HG03135 (cell line): ENCODE measurements around the gene CACNA1F.

Experiments
- ATAC-seq: cut with Tn5 transposase; IDR thresholded peaks from one replicate; pipeline ENCODE4 v1.9.1; 2021; ENCODE audit warnings: mild to moderate bottlenecking, moderate library complexity; ENCODE audit not compliant: unreplicated experiment

The CACNA1F gene

DNA sequence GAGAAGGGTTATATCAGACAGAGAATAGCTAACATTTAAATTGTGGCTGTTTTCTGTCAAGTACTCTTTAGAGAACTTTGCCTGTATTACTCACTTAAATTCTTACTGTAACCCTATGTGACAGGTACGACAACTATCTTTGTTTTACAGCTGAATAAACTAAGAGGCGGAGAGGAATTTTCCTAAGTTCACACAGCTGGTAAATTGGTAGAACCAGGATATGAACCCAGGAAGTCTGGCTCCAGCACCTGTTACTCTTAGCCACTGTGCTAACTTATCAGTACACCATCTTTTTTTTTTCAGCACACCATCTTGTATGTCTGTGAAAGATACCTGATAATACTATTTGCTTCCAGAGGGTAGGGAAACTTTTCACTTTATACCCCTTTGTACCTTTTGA is 31.1 kb downstream of the CACNA1F start:
- no peak for ATAC-seq

DNA sequence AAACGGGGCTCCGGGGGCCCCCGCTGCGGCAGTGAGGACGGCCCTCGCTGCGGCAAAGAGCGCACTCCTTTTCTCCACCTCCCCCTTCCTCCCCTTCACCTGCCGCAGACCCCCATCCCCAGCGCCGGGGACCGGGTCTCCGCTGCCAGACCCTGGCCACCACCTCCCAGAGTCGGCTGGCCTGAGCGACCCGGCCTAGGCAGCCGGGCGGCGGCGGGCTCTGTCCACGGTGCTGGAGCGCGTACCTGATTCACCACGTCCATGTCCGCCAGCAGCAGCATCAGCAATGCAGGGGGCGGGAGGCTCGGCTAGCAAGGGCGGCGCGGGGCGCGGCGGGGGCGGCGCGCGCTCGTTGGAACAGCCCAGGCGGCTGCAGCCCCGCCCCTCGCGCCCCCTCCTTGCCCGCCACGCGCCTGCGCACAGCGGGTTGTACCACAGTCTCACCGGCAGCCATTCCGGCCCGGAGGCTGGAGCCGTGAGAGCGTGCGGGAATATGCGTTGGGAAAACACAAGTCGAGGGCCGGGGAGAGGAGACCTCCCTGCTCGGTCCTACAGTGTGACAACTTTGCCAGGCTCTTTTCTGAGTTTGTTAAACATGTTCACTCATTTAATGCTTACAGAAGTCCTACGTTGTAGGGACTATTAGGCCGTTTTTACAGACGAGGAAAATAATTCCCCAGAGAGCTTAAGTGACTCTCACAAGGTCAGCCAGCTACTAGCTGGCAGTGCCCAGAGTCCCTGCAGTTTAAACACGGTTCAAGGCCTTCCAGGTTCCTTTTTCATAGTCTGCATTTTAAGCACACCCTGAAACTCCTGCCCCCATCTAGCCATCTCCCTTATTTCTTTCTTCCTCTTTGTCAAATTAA is 33.0 kb downstream of the CACNA1F start, which contains the start of gene SYP:
SYP (minus strand) TSS at position 288 of the 866 bp plus-strand sequence; CDS start at position 281, 7 bp downstream.
- ATAC-seq, result peak; percentile 97

DNA sequence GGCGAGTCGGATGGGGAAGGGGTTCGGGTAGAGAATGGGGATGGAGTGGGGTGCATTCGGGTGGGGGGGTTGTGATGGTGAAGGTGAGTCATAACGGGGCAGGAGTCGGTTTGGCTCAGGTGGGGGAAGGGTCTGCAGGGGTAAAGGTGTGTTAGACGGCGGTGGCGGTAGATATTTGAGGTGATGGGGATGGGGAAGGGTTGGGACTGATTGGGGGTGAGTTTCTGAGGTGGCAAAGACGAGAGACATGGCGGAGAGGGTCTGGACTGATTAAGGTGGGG is 33.9 kb downstream of the CACNA1F start:
- no peak for ATAC-seq

DNA sequence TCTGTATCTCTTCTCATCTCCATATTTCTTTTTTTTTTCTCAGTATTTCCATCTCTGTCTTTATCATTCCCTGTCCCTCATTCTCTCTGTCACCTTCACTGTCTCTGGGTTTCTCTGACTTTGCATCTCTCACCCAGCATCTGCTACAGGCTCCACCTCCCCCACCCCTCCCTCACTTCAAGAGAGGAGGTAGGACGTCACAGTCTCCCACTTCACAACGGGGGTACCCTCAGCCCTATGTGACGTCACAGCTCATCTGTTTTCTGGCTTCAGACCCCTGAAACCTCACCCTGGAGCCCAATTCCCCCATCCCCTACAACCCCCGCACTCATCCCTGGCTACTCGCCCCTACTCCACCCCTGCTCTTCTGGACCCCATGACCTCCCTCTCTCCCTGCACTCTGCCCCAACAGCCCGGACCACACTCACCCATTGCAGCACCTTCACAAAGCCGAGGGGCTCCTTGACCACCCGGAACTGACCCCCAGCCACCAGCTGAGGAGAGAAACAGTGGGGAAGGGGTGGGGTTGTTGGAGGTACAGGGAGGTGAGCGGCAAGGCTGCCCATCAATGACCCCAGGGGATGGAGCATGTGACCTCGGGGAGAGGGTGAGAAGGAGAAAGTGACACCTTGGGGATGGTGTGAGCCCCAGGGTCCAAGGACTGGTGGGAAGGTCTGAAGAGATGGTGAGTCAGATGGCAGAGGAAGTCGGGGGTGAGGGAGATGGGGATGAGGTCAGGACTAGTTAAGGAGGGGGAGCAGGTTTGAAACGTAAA is 34.4 kb downstream of the CACNA1F start:
- no peak for ATAC-seq

DNA sequence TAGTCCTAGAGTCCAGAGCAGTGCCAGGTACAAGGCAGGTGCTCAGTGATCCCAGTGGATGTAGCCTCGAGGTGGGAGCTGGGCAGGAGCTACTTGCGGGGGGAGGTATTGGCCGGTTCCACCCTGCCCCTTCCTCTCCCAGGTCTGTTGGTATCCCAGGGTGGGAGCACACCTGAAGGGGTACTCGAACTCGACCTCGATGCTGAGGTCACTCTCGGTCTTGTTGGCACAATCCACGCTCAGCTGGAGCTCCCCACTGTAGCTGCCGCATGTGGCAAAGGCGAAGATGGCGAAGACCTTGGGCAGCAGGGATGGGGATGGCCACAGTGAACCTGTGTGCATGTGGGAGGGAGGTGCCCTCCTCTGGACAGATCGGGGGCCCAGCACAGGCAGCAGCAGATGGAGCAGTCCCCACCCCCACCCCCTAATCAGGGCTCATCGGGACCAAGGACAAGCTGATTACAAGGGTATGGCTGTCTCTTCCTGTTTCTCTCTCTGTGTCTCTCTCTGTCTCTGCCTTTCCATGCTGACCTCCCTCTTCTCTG is 35.5 kb downstream of the CACNA1F start:
- ATAC-seq, result no peak

DNA sequence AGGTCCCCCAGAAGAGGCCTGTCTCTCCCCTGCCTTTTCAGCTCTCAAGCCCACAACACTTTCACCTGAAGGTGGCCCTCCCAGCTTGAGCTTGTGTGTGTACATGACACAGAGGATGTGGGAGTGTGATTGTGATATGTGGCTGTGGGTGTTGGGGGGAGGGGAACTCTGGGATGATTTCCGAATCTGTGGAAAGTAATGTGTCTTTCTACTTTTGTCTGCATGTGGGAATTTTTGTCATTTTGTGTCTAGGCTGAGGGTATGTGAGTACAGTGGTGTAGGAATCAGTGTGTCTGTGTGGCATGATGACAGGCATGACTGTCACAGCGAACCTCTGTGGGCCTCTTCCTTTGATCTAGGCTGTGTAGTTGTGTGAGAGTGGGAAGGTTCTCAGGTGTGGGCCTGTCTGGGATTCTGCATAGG is 39.6 kb downstream of the CACNA1F start:
- ATAC-seq, result no peak

DNA sequence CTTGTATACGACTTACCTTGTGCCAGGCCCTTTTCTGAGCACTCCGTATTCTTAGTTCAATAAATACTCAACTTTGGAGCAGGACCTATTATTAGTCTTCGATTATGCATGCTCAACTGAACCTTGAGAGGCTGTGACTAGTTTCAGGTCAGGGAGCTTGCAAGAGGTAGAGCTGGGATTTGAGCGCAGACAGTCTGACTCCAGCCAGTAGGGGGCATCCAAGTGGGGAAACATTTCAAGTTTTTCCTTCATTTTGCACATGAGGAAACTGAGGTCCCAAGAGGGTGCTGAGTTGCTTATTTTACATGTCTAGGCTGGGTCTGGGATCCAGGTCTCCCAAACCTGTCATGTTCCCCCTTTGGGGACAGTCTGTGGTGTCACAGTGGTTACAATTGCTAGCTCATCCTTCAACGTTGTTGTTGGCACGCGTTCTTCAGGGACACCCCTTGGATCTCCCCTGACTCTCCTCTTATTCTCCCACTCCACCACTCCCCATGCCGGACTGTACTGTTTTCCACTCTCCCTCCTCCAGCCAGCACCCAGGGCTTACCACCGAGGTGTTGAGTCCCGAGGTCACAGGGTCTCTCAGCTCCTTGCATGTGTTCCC is 40.3 kb downstream of the CACNA1F start:
- no peak for ATAC-seq

DNA sequence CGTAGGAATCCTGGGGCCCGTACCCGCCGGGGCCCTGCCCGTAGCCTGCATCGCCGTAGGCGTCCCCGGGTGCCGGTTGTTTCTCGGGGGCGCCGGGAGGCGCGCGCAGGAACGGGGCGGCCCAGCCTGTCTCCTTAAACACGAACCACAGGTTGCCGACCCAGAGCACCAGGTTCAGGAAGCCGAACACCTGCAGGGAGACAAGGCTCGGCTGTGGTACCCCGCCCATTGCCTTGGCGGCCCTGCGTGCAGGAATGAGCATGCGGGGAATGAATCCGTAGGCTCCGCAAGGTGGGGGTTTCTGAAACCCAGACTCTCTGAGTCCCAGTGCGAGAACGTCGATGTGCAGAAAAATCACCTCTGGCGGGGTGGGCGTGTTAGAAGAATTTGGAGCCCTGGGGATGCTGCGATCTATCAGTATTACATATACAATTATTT is 41.5 kb downstream of the CACNA1F start:
- peak; percentile 12 for ATAC-seq

DNA sequence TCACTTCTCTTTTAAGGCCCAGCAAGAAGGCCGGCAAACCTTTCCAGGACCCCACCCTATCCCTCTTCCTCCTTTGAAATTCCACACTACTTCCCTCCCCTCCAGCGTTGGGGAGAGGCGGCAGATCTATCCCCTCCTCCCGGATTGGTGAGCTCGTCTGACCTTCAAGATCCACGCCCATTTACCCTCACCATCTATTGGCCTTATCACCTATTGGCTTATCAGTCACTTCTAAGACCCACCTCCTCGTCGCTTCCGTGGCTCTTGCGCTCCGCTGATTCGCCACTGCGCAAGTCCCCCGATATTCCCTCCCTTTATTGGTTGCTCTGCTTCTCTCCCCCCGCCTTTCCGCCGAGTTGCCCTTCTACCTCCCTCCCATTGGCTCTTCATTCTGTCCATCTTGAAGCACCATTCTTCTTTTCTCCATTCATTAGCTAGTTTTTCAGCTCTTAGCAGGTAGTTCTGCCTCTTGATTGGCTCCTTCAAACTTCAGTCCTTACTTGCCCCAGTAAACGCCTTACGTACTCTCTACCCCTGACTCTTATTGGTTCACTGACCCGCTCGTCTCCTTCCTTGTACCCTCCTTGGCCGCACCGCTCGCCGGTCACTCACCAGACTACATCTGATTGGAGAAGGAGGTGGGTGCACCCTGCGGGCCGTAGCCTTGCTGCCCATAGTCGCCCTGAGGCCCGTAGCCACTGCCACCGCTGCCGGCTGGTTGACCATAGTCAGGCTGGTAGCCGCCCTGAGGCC is 42.1 kb downstream of the CACNA1F start:
- ATAC-seq, result peak; percentile 92

DNA sequence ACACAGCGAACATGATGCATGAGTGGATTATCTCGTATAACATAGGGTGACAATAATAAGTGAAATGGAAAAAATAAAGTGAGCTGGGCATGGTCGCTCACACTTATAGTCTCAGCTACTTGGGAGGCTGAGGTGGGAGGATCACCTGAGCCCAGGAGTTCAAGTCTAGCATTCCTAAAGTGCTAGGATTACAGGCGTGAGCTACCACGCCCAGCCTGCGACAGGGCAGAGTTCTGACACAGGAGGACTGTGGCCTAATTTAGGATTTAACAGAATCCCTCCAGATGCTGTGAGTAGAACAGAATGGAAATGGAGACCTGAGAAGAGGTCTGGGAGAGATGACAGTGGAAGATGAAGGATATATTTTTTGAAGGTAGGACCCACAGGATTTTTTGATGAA is 43.5 kb downstream of the CACNA1F start:
- no peak for ATAC-seq

DNA sequence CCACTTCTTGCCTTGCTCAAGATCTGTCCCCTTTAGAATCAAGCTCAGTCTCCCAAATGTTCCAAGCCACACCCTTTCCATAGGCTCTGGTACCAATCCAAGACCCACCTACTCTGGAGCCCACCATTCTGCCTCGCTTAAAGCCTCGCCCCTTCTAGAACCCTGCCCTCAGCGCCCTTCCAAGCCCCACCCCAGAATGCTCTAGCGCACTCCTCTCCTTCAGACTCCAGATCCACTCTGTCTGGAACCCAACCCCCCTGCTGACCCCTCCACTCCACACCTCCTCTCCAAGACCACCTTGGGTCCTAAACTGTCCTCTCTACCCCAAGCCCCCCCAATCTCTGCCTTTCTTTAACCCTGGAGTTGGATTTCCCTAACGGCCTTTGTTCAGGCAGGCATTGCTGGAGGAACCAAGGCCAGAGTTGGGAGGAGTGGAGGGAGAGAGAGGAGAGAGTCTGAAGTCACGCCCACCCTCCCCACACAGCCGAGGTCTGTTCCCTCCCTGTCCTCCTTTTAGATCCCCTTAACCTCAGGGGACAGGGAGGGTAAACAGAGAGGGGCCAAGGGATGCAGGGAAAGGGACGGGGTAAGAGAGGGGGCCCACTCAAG is 44.6 kb downstream of the CACNA1F start:
- no peak for ATAC-seq

DNA sequence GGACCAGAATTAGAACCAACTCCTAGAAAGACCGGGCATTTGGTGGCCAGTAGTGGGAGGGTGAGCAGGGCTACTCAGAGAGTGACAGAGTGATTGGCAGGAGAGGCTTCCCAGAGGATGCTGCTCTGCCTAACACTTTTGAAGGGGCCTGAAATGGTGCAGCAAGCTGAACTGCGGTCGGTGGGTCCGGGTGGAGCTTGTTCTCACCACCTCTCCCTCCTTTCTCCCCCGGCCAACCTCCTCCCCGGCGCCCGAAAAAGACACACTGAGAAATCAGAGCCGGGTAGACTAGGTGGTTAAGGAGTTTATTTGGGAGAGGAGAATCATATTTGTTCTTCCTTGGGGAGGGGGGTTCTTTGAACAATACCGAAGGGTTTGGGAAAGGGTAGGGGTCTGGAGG is 45.6 kb downstream of the CACNA1F start:
- no peak for ATAC-seq

DNA sequence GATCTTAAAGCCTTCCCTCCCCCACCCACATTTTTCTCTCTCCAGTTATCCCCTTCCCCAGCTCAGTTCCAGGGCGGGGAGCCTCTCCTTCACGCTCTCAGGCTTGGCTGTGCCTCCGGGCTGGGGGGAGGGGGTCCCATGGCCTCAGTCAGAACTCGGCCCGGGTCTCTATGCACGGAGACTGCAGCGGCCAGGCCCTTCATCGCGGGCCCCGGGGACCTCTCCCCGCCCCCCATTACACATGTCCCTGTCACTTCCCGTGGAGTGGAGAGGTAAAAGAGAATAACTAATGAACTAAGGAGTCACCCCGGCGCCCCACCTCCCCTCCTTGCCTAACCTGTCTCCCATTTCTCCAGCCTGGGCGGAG is 46.1 kb downstream of the CACNA1F start:
- ATAC-seq, result no peak

DNA sequence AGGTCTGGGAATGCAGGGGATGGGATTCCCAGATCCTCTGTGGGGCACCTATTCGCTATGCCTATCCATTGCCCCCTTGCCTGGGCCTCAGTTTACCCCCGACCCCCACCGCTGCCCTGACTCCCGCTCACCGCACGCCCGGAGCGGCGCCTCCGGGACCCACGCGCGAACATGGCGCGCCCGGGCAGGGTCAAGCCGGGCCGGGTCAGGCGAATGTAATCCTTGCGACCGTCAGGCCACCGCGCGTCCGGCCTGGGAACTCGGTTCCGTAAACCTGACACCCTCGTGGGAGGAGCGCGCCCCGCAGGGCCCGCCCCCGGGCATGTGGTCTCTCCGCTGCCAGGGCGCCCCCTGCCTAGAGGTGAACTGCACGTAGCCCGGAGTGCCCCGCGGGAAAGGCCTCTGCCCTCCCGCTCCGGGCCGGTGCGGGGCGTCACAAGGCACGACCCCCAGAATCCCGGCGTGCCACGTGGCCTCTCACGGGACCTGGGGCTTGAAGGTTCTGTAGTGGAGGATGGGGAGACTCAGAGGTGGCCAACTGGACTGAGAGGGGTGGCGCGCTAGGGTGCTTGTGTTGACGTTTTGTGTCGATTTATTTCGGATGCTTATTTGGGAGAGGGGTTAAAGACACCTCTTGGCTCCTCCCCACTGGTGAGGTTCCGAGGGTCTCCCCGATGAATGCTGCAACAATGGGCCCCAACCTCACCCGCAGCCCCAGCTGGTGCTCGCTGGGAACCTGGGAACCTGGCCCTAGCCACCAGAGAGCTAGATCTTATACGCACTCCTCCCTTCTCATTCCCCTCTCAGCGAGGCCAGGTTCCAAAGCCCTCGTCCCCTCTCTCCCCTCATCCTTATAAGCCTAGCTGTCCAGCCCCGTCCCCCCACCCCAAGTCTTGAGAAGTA is 46.8 kb downstream of the CACNA1F start, which contains the start of gene PRICKLE3:
PRICKLE3 (minus strand) TSS at position 249 of the 903 bp plus-strand sequence; CDS start at position 173, 76 bp downstream.
- peak; percentile 26 for ATAC-seq

DNA sequence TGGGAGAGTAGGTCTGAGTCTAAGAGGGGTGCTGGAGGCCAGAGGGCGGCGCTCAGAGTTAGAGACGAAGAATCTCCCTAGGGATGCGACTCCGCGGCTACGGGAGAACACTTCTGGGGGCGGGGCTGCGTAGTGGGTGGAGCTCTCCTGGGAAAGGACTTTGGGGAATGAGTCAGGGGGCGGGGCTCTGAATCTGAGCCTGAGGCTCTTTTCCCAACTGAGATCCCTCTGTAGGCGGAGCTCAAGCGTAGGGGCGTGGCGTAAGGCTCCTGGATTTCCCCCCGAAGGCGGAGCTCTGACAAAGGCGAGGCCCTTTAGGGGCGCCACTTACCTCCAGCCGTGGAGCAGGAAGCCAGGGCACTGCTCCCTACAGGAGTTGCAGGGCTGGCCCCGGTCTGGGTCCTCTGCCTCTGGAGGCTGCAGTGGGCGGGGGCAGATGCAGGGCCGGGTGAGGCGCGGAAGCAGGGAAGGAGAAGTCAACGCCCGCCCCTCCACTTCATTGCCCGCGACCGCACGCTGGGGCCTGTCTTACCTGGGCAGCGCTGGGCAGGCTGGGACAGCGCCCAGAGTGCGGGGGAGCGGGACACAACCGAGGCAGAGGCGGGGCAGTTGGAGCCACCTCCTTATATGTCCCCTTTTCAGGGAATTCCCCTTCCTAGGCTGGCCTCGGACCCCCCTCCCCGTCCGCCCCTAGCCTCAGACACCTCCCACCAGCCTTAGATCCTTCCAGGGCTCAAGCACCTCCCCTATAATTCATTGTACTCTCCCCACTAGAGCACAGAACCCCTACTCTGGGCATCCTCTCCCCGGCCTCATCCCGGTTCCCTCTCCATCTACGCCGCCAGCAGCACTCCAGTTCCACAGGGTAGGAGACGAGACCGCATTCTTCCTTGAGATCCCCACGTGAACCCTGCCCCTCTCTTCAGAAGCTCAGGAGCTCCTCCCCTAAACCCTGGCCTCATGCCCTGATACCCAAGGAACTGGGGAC is 48.6 kb downstream of the CACNA1F start:
- ATAC-seq, result no peak

DNA sequence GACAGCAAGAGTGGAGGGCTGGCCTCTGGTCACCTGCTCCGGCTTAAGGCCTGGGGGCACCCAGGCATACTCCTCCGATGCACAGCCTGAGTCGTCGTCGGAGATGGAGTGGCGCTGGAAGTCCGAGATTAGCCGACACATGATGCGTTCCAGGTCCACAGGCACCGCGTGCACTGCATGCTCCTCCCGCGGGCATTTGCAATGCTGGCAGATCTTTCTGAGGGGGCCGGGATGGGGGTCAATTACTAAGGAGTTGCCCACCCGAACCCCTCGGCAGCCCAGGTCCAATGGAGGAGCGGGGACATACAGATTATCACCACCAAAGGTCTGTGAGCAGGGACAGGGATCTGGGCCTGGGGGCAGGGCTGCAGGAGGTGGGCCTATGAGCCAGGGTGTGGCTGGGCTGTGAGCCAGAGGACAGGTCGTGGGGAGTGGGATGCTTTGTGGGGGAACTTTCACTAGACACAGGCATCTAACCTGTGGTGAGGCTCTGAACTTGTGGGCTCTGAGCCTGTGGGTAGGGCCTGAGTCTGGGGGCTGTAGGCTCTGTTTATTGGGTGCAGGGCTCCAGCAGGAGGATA is 49.3 kb downstream of the CACNA1F start:
- no peak for ATAC-seq

DNA sequence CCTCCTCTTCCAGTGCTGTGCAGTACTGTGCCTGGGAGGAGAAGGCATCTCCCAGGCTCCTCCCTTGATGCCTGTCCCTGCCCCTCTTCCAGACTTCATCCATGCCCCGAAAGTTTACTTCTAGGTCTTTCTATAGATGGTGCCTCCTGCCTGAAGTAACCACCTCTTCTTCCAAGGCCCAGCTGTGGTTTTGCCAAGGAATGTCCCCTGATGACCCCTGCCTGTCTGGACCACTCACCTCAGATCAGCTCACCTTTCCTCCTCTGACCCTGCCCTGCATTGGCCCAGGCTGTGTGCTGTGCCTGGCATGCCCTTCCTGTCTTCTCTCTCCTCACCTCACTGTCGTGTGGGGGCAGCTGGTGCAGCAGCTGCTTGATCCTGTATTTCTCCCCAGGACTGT is 53.8 kb downstream of the CACNA1F start:
- ATAC-seq, result no peak

DNA sequence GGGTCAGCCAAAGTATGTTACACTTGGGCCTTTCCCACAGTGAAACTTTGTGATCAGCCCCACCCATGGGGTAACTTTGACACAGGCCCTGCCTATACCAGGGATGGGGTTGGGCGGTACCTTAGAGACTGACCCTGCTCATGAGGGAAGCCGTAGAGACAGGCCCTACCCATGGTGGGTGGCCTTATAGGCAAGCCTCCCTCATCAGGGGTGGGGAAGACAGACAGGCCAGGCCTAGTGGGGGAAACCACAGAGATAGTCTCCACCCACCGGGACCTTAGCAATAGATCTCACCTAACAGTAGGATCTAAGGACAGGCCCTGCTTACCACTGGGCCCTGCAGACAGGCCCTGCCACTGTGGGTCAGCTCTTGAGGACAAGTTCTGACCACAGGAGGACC is 54.6 kb downstream of the CACNA1F start:
- ATAC-seq, result no peak
